HG03520 (cell line): Measurements from ENCODE around the gene AADAC.
A peak's percentile ranks its signal among the peaks of the same experiment; 100 is the strongest.
"Not testable (repeated sequence)": the region's sequence is repeated elsewhere in the genome, so short reads cannot be mapped to it uniquely, and the experiment has no call there.

Experiments used
- ATAC-seq: cut with Tn5 transposase; IDR thresholded peaks from one replicate; pipeline ENCODE4 v1.9.1; 2021; ENCODE audit warnings: mild to moderate bottlenecking, moderate library complexity; ENCODE audit not compliant: unreplicated experiment

The AADAC gene

DNA sequence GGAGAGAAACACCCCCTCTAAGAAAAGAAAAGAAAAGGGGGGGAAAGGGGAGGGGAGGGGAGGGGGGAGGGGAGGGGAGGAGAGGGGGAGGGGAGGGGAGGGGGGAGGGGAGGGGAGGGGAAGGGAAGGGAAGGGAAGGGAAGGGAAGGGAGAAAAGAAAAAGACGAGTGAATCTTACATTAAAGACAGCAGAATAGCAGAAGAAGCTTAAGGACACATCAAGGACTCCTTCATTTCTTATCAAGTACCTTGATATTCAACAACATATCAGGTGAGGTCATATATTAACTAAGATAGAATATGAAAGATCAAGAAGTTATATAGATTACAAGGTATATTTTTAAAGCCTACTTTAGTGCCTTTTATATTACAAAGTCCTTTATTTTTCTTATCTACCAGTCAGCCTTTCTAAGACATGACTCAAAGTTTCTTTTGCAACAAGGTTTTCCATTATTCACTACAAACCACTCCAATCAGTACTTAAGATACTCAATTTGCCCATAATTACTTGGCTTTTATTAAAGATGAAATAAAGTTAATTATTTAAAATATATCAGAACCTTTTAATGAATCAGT, 17.7 kb upstream of the AADAC start:
- no peak for ATAC-seq

DNA sequence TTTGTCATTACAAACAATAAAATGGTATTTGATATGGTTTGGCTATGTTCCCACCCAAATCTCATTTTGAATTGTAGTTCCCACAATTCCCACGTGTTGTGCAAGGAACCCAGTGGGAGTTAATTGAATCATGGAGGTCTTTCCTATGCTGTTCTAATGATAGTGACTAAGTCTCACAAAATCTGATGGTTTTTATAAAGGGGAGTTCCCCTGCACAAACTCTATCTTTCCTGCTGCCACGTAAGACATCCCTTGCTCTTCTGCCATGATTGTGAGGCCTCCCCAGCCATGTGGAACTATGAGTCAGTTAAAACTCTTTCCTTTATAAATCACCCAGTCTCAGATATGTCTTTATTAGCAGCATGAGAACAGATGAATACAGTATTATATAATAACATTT, 15.4 kb upstream of the AADAC start:
- ATAC-seq = no peak

DNA sequence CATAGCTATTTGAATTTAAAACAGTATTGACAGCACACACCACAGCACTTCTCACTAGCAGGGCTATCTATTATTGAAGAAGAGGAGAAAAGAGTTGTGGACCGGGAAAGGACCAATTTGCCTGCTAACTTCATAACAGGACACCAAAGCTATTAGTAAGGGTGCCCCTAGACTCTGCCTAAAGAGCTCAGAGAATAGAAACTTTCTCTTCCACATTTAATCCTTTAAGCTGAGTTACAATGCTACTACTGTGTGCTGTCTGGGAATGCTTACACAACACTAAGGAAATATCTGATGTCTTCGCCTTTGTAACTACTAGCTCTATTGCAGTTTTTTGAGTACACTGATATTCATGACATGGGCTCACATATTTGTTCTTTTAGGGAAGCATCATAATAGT, 13.5 kb upstream of the AADAC start:
- no peak for ATAC-seq

DNA sequence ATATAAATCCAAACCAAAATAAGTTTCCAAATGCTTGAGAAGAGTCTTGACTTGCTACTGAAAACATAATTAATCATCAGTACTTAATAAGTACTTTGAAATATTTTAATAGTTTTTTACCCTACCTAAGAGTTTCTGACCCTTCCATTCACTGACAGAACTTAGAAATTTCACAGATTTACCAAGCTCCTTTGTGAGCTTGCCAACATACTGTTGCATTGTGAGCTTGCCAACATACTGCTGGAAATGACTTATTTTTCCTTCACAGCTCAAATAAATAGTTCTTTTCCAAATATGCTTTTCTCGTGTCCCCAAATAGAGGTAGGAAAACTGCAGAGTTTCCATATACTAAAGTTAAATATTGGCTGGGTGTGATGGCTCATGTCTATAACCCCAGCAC, 9.6 kb upstream of the AADAC start:
- no peak for ATAC-seq

- ATAC-seq = no peak
Measured at GRCh38 chr3:151806838-151807237, 7.1 kb upstream of the AADAC start.

DNA sequence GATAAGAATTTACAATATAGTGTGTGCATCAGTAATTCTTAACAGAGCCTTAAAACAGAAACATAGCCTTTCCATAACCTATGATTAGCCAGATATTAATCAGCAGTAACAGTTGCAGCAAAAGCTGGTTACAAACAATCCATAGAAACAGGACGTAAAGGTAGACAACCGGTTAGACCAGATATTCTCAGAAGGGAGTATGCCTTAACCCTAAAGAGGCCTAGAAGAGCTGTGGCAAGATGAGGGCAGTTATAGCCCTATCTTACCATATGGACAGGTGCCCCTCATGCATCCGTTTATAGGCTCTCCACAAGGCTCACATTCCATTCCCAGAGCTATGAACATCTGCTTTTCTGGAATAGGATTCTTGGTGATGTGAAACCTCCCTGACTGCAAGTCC, 5.0 kb upstream of the AADAC start:
- ATAC-seq = not testable (repeated sequence)

GRCh38 chr3:151811474-151811873, 2.4 kb upstream of the AADAC start:
- ATAC-seq = no peak

- no peak for ATAC-seq
Measured at GRCh38 chr3:151814588-151814987, 672 bp downstream of the AADAC start.

DNA sequence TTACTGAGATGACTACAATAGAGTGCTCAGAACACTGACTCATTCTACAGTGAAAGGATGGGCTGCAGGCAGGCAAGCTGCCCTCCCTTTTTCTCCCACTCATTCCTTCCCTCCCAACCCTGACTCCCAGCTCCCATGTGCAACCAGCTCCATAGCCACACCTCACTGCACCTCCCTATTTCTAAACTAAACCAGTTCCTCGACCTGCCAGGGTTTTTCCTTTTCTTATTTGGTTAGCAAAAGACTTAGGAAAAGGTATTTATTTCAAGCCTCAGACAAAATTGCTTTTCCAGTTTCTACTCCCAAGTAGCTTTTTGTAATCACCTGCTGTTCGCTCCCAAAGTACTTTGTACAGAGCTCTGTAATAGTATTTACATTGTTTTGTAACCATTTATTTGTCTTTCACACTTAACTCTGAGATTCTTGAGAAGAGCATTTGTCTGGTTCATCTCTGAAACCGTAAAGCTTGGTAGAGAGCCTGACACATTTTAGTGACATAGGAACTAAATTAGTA, 2.2 kb downstream of the AADAC start:
- ATAC-seq = no peak

DNA sequence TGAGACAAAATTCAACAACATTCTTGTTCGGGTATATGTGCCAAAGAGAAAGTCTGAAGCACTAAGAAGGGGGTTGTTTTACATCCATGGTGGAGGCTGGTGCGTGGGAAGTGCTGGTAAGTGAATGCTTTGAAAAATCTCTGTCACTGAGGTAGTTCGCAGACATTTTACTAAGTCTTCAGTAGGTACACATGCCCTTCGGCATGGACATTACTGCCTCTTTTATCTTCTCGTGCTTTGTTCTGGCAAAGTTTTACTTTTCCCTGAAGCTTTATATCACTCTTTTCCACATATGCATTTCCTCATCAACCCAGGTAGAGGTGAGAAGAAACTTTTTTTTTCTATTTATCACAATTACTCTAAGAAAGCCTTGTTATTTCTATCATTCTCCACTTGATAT, 3.6 kb downstream of the AADAC start:
- ATAC-seq = no peak

DNA sequence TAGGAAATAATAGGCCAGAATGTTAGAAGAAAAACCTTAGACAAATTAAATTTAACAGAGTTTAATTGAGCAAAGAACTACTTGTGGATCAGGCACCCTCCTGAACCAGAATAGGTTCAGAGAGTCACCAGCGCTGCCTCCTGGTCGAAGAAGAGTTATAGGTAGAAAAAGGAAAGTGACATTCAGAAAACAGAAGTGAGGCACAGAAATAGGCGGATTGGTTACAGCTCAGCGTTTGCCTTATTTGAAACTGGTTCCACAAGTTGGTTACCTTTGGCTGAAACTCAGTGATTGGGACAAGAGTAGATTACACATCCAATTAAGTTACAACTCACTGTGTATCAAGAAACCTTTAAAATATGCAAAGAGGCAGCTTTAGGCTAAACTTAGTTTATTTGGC, 4.4 kb downstream of the AADAC start:
- ATAC-seq = no peak

- no peak for ATAC-seq
Measured at GRCh38 chr3:151819910-151820309, 6.0 kb downstream of the AADAC start.

DNA sequence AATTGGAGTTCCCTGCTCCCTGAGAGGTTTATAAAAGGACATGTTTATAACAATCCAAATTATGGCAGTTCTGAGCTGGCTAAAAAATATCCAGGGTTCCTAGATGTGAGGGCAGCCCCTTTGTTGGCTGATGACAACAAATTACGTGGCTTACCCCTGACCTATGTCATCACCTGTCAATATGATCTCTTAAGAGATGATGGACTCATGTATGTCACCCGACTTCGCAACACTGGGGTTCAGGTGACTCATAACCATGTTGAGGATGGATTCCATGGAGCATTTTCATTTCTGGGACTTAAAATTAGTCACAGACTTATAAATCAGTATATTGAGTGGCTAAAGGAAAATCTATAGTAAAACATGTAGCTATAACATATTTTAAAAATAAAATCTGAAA, 13.9 kb downstream of the AADAC start:
- ATAC-seq = no peak

GRCh38 chr3:151835751-151836525, 22.0 kb downstream of the AADAC start:
- no peak for ATAC-seq

DNA sequence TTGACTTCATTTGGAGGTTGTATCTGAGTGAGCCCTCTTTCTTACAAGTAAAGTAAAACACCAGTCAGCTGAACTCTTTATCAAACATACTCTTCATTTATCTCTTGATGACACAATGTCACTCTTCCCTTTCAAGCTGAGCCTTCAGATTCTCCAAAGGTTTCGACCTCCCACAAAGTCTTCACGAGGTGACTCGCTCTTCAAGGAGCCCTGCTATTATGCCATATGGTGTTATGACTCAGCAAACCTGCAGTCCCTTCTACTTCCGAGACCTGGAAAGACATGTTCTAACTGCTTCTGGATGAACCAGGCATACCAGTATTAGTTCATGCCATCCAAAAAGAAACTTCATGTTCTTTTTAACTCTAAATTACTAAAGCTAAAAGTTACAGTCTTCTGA, 23.1 kb downstream of the AADAC start:
- no peak for ATAC-seq

- ATAC-seq = peak; percentile 76
Measured at GRCh38 chr3:151838574-151839312, 24.8 kb downstream of the AADAC start.

GRCh38 chr3:151839313-151839631, 25.4 kb downstream of the AADAC start:
- ATAC-seq = no peak

DNA sequence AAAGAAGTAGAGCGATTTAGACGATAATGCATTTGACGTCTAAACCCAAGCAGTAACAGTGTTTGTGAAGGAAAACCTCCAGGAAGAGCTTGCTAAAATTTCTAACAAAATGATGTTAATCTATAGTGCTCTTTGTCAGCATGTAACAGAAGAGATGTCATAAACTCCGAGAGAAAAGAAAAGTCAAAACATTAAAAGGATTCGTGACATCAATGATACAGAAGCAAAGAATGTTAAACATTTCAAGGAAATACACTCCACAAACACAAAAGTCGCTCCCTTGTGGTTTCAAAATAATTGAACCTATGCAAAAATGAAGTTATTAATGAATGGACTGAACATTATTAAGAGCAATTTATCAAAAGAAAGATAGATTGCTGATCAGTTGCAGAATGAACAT, 27.9 kb downstream of the AADAC start:
- ATAC-seq = no peak

- ATAC-seq = no peak
Measured at GRCh38 chr3:151843275-151843674, 29.4 kb downstream of the AADAC start.

DNA sequence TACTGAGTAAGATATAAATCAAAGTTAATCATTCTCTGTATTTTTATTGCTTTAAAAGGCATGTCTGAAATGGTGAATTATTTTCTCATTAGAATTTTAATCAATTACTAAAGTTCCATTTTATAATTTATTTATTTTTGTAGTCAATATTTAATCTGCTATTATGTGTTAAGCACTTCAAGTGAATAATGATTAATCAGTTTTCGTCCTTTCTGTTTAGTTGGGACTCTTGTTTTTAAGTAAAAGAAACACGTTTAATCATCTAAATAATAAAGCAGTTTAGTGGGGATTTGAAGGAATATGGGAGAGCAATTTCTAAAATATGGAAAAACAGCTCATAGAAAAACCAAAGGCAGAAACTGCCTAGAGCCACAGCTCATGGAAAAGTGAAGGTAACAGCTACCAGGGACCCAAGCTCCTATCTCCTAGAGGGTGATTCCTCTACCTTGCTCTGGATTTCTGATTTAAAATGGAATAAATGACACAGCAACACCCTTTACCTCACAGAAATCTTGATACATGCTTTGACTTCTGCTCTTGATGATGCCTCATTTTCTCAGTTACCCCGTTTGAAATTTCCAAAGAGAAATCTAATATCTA, 31.5 kb downstream of the AADAC start:
- no peak for ATAC-seq

- ATAC-seq = not testable (repeated sequence)
Measured at GRCh38 chr3:151850065-151850464, 36.1 kb downstream of the AADAC start.
